OCI-LY3 (cell line): ENCODE measurements around the gene ERVV-1.

Source experiments
- H2AFZ ChIP-seq: fragments of 200-600, 300-600 bp; shearing (Covaris generic); 2 replicates; pipeline ENCODE4 v1.6.0; 2014; ENCODE audit warnings: antibody characterized with exemption, low read depth, low read length
- H3K27ac ChIP-seq: fragments of 200-600, 300-600 bp; sonication (generic); 2 replicates; pipeline ENCODE4 v1.5.1; 2014; ENCODE audit warnings: mild to moderate bottlenecking, low read length, moderate library complexity, mixed read lengths
- H3K27me3 ChIP-seq: fragments of 200-600, 300-600 bp; sonication (generic); 2 replicates; pipeline ENCODE4 v1.6.1; 2014; ENCODE audit warnings: low read depth, low read length, mixed read lengths
- H3K36me3 ChIP-seq: fragments of 200-600, 300-600 bp; sonication (generic); replicated peaks from 2 replicates; pipeline ENCODE3; 2014; ENCODE audit warnings: low read depth, low read length, mixed read lengths
- H3K4me1 ChIP-seq: fragments of 300-600, 200-600 bp; sonication (generic); 2 replicates; pipeline ENCODE4 v1.6.1; 2014; ENCODE audit warnings: low read length, mixed read lengths
- H3K4me2 ChIP-seq: fragments of 200-600, 300-600 bp; sonication (generic); 2 replicates; pipeline ENCODE4 v1.6.1; 2014; ENCODE audit warnings: low read length, mixed read lengths
- H3K4me3 ChIP-seq: fragments of 300-600, 200-600 bp; sonication (generic); 2 replicates; pipeline ENCODE4 v1.5.1; 2014; ENCODE audit warnings: antibody characterized with exemption, mild to moderate bottlenecking, low read length, moderate library complexity
- H3K79me2 ChIP-seq: fragments of 300-600, 200-600 bp; shearing (Covaris generic); 2 replicates; pipeline ENCODE4 v1.6.1; 2014; ENCODE audit warnings: mild to moderate bottlenecking, low read length, mixed read lengths
- H3K9ac ChIP-seq: fragments of 300-600, 200-600 bp; shearing (Covaris generic); 2 replicates; pipeline ENCODE4 v1.6.0; 2014; ENCODE audit warnings: mild to moderate bottlenecking, low read length, moderate library complexity
- H3K9me3 ChIP-seq: fragments of 200-600, 300-600 bp; shearing (Covaris generic); 2 replicates; pipeline ENCODE4 v1.6.1; 2014; ENCODE audit warnings: low read length, mixed read lengths; ENCODE audit not compliant: insufficient read depth
- H4K20me1 ChIP-seq: fragments of 200-600, 300-600 bp; sonication (generic); 2 replicates; pipeline ENCODE4 v1.6.1; 2016; ENCODE audit warnings: low read length, mixed read lengths; ENCODE audit not compliant: insufficient read depth
- EZH2phosphoT487 ChIP-seq: fragments of 200-600 bp; shearing (Covaris generic); IDR thresholded peaks from 2 replicates; pipeline ENCODE4 v1.6.1; 2018; ENCODE audit warnings: antibody characterized with exemption, mixed run types, low read depth
- TF ChIP-seq, protein P1 (sequence below): fragments of 200-600, 300-600 bp; sonication (generic); IDR thresholded peaks from 2 replicates; pipeline ENCODE4 v1.5.1; 2014; ENCODE audit warnings: antibody characterized with exemption, low read length, low read depth

The ERVV-1 gene

DNA sequence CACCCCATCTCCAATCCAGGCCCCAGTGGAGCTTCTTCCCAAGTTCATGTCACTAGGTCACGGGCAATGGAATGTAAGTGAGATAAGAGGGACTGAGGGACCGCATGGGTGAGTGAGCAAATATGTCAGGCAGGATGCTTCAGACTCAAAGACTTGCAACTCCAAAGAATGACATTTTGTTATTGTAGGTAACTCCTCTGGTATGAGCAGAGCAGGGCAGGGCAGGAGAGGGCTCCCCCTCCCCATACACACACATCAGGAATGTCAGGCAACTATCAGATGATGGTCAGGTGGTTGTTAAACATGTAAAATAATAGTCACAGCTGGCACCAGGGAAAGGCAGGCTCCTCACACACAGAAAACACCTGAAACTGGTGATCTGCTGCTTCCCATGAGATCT lies 41.4 kb downstream of the ERVV-1 start:
- no peaks in the 10 kb centered on the region for H3K4me1 ChIP-seq
- no peak overlapping the region for H3K4me2 ChIP-seq
- no peak overlapping the region for H3K4me3 ChIP-seq
- H3K36me3 ChIP-seq, result no peaks in the 10 kb centered on the region
- no peak overlapping the region for H3K27ac ChIP-seq
- no peaks in the 10 kb centered on the region for H3K27me3 ChIP-seq
- no peaks in the 10 kb centered on the region for H4K20me1 ChIP-seq
- H3K79me2 ChIP-seq, result no peaks in the 10 kb centered on the region
- no peak overlapping the region for H2AFZ ChIP-seq
- peaks cover 4% of the 10 kb centered on the region; the same call in 1 of the 2 replicates for H3K9me3 ChIP-seq
- TF ChIP-seq, protein P1, sequence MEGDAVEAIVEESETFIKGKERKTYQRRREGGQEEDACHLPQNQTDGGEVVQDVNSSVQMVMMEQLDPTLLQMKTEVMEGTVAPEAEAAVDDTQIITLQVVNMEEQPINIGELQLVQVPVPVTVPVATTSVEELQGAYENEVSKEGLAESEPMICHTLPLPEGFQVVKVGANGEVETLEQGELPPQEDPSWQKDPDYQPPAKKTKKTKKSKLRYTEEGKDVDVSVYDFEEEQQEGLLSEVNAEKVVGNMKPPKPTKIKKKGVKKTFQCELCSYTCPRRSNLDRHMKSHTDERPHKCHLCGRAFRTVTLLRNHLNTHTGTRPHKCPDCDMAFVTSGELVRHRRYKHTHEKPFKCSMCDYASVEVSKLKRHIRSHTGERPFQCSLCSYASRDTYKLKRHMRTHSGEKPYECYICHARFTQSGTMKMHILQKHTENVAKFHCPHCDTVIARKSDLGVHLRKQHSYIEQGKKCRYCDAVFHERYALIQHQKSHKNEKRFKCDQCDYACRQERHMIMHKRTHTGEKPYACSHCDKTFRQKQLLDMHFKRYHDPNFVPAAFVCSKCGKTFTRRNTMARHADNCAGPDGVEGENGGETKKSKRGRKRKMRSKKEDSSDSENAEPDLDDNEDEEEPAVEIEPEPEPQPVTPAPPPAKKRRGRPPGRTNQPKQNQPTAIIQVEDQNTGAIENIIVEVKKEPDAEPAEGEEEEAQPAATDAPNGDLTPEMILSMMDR, result no peak
- no peak for TF ChIP-seq EZH2phosphoT487
- no peak overlapping the region for H3K9ac ChIP-seq

DNA sequence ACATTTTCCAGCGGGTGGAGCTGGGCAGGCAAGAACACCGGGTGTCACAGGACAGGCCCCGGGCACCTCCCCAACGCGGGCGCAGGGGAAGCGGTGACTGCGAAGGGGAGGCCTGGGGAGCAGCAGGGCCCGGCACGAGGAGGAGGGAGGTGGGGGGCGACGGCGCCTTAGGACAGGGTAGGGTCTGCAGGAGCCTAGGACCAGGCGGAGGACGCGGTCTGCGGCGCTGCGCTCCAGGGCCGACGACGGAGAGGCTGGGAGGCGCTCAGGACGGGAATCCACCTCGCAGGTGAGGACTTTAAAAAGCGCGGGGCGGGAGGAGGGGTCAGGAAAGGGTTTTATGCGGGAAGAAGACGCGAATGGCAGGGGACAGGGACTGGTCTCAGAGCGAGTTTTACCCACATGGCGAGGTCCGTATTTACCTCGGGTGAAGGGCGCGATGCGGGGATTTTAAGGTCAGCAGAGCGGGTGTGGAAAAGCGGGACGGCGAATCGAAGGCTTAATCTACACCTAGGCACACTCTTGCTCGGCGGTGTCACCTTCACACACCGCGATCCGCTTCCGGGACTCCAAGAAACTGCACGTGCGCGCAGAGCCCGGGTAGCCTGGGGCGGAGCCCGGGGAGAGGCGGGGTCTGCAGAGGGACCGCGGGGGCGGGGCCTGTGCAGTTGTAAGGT lies 44.3 kb downstream of the ERVV-1 start:
- TF ChIP-seq, protein P1, result no peak
- H3K27ac ChIP-seq, result no peak overlapping the region
- no peak overlapping the region for H2AFZ ChIP-seq
- H3K4me2 ChIP-seq, result no peak overlapping the region
- no peaks in the 10 kb centered on the region for H3K79me2 ChIP-seq
- H3K27me3 ChIP-seq, result no peaks in the 10 kb centered on the region
- peaks cover 9% of the 10 kb centered on the region for H3K9me3 ChIP-seq
- no peak overlapping the region for H3K4me3 ChIP-seq
- peaks cover 4% of the 10 kb centered on the region for H3K36me3 ChIP-seq
- no peaks in the 10 kb centered on the region for H3K4me1 ChIP-seq
- H3K9ac ChIP-seq, result no peak overlapping the region
- no peaks in the 10 kb centered on the region for H4K20me1 ChIP-seq
